ENCODE measurements around the gene IGF2.
A peak's percentile ranks its signal among the peaks of the same experiment; 100 is the strongest.

IGF2 gene

GRCh38 chr11:2143799-2144543 lies 4.8 kb upstream of the IGF2 start:
- Histone ChIP-seq H3K36me3 (ENCODE audit: control insufficient read depth, insufficient read depth, low read length) (no peaks in the 10 kb centered on the region), H3K4me1 (ENCODE audit: control insufficient read depth, insufficient read depth, low read length) (peaks cover 41% of the 10 kb centered on the region), H3K4me3 (ENCODE audit: insufficient read depth, low read depth, low read length) (no peak overlapping the region), H3K9me3 (ENCODE audit: control insufficient read depth, low read length) (no peaks in the 10 kb centered on the region), H3K27ac (ENCODE audit: insufficient read depth, low read depth, low read length, poor library complexity, severe bottlenecking) (no peak overlapping the region), H3K27me3 (ENCODE audit: control insufficient read depth, insufficient read depth, low read length, poor library complexity, severe bottlenecking) (peaks cover 99% of the 10 kb centered on the region)
- 3% methylated on average over 72 of the region's 72 CpGs for WGBS, 2 experiments

DNA sequence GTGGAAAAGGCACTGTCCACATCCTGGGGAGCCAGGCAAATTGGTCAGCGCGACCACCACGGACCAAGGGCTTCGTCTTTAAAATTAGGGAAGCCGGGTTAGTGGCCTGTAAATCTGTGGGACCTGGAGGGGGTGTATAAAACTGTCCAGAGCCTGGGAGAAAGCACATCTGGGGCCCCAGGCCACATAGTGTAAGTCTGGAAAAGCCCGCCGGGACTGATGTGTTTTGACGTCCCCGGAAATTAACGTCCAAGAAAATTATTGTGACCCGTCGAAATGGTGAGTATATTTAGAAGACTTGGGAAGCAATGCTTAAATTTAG lies 4.2 kb upstream of the IGF2 start:
- no peak overlapping the region for H3K27ac ChIP-seq (ENCODE audit: insufficient read depth, low read depth, low read length, poor library complexity, severe bottlenecking)
- H3K4me3 ChIP-seq (ENCODE audit: insufficient read depth, low read depth, low read length) = no peak overlapping the region
- H3K9me3 ChIP-seq (ENCODE audit: control insufficient read depth, low read length) = no peaks in the 10 kb centered on the region
- peaks cover 99% of the 10 kb centered on the region for H3K27me3 ChIP-seq (ENCODE audit: control insufficient read depth, insufficient read depth, low read length, poor library complexity, severe bottlenecking)
- H3K4me1 ChIP-seq (ENCODE audit: control insufficient read depth, insufficient read depth, low read length) = peaks cover 36% of the 10 kb centered on the region
- no peaks in the 10 kb centered on the region for H3K36me3 ChIP-seq (ENCODE audit: control insufficient read depth, insufficient read depth, low read length)
- WGBS, 2 experiments = 9 to 11% methylated on average over 12 of the region's 12 CpGs

DNA sequence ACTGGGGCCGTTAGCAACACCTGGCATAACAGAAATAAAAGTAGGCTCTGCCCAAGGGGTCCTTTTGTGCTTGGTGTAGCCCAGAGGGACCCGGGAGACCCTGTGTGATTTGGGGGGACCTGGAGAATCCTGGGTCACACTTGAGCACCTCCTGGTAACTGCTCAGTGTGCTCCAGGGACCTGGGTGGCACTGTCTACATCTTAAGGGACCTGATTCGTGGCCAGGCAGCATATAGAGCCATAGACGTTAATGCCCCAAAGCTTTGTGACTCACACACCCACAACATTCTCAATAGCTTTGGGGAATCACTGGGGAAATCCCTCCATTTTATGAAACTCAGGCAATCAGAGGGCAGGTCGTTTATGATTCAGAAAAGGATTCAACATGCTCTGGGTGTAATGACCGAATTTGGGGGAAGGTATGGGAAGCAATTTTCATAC lies 3.6 kb upstream of the IGF2 start:
- WGBS, 2 experiments = 13 to 14% methylated on average over 6 of the region's 6 CpGs
- H3K4me3 ChIP-seq (ENCODE audit: insufficient read depth, low read depth, low read length) = no peak overlapping the region
- no peak overlapping the region for H3K27ac ChIP-seq (ENCODE audit: insufficient read depth, low read depth, low read length, poor library complexity, severe bottlenecking)
- H3K36me3 ChIP-seq (ENCODE audit: control insufficient read depth, insufficient read depth, low read length) = no peaks in the 10 kb centered on the region
- H3K9me3 ChIP-seq (ENCODE audit: control insufficient read depth, low read length) = no peaks in the 10 kb centered on the region
- H3K4me1 ChIP-seq (ENCODE audit: control insufficient read depth, insufficient read depth, low read length) = peaks cover 30% of the 10 kb centered on the region
- peaks cover 99% of the 10 kb centered on the region for H3K27me3 ChIP-seq (ENCODE audit: control insufficient read depth, insufficient read depth, low read length, poor library complexity, severe bottlenecking)

DNA sequence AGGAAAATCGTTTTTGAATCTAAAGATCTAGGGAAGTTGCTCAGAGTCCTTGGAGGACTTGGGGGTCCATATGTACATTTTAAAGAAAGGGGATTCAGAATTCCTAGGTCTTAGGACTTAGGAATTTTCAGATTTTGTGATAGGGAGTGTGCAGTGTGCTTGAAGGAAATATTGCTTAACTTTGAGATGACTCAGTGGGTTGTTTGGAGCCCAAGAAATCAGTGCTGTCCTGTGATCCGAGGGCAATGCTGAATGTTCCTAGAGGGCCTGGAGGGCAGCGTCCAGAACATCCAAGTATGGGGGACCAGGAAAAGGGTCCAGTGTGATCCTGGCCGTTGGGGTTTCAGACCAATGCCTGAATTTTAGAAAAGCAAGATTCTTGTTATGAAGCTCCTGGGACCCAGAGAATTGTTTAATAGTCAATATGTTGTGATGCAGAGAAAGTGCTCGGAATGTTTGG lies 3.1 kb upstream of the IGF2 start:
- WGBS, 2 experiments = 23 to 27% methylated on average over 5 of the region's 5 CpGs
- no peak overlapping the region for H3K27ac ChIP-seq (ENCODE audit: insufficient read depth, low read depth, low read length, poor library complexity, severe bottlenecking)
- H3K27me3 ChIP-seq (ENCODE audit: control insufficient read depth, insufficient read depth, low read length, poor library complexity, severe bottlenecking) = peaks cover 99% of the 10 kb centered on the region
- H3K4me1 ChIP-seq (ENCODE audit: control insufficient read depth, insufficient read depth, low read length) = peaks cover 29% of the 10 kb centered on the region
- H3K36me3 ChIP-seq (ENCODE audit: control insufficient read depth, insufficient read depth, low read length) = no peaks in the 10 kb centered on the region
- H3K9me3 ChIP-seq (ENCODE audit: control insufficient read depth, low read length) = no peaks in the 10 kb centered on the region
- H3K4me3 ChIP-seq (ENCODE audit: insufficient read depth, low read depth, low read length) = no peak overlapping the region

DNA sequence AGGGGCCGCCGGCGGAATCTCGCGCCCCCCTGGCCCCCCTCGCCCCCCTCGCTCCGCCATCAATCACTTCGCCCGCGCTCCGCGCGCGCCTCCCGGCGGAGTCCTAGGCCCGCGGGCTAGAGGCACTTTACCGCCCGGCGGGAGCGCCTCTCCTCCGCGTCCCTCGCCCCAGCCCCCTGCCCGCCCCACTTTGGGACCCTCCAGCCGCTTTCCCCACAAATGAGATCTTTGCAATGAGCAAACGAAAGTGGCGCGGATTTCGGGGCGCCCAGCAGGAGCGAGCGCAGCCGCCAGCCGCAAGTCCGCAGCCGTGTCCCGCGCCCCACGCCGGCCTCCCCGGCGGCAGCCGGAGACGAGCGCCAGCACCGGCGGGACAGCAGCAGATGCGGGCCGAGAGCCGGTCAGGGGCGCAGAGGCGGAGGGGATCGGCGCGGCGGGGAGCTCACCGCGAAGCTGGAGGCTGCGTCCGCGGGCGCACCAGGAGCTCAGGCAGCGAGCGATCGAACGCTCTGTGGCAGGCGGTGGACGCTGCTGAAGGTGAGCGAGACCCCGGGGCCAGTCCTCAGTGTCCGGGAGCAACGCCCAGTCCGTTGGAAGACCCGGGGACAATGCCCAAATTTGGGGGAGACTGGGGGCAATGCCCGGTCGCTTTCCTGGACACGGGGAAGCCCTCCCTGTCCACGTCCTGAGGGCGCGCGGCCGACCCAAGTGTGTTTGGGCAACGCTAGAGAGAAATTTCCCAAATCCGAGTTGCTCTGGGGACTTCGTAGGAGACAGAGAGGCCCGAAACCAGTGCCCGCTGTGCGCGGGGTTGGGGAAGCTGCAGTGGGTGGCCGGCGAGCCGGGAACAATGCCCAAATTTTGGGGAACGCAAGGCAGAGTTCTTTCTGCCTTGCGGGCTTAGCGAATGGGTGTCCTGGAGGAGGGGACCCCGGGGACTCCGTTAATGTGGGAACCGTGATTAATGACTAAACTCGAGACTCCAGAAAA lies 1.5 kb upstream of the IGF2 start:
- no peaks in the 10 kb centered on the region for H3K36me3 ChIP-seq (ENCODE audit: control insufficient read depth, insufficient read depth, low read length)
- peaks cover 27% of the 10 kb centered on the region for H3K4me1 ChIP-seq (ENCODE audit: control insufficient read depth, insufficient read depth, low read length)
- H3K27me3 ChIP-seq (ENCODE audit: control insufficient read depth, insufficient read depth, low read length, poor library complexity, severe bottlenecking) = peaks cover 99% of the 10 kb centered on the region
- 2% methylated on average over 101 to 102 of the region's 102 CpGs for WGBS, 2 experiments
- H3K27ac ChIP-seq (ENCODE audit: insufficient read depth, low read depth, low read length, poor library complexity, severe bottlenecking) = no peak overlapping the region
- H3K4me3 ChIP-seq (ENCODE audit: insufficient read depth, low read depth, low read length) = no peak overlapping the region
- no peaks in the 10 kb centered on the region for H3K9me3 ChIP-seq (ENCODE audit: control insufficient read depth, low read length)

- WGBS, 2 experiments = 3% methylated on average over 57 of the region's 57 CpGs
- Histone ChIP-seq H3K36me3 (ENCODE audit: control insufficient read depth, insufficient read depth, low read length) (no peaks in the 10 kb centered on the region), H3K27ac (ENCODE audit: insufficient read depth, low read depth, low read length, poor library complexity, severe bottlenecking) (no peak overlapping the region), H3K9me3 (ENCODE audit: control insufficient read depth, low read length) (no peaks in the 10 kb centered on the region), H3K4me3 (ENCODE audit: insufficient read depth, low read depth, low read length) (no peak overlapping the region), H3K27me3 (ENCODE audit: control insufficient read depth, insufficient read depth, low read length, poor library complexity, severe bottlenecking) (peaks cover 97% of the 10 kb centered on the region), H3K4me1 (ENCODE audit: control insufficient read depth, insufficient read depth, low read length) (peaks cover 21% of the 10 kb centered on the region)
Measured at GRCh38 chr11:2139621-2140337, 590 bp upstream of the IGF2 start.

DNA sequence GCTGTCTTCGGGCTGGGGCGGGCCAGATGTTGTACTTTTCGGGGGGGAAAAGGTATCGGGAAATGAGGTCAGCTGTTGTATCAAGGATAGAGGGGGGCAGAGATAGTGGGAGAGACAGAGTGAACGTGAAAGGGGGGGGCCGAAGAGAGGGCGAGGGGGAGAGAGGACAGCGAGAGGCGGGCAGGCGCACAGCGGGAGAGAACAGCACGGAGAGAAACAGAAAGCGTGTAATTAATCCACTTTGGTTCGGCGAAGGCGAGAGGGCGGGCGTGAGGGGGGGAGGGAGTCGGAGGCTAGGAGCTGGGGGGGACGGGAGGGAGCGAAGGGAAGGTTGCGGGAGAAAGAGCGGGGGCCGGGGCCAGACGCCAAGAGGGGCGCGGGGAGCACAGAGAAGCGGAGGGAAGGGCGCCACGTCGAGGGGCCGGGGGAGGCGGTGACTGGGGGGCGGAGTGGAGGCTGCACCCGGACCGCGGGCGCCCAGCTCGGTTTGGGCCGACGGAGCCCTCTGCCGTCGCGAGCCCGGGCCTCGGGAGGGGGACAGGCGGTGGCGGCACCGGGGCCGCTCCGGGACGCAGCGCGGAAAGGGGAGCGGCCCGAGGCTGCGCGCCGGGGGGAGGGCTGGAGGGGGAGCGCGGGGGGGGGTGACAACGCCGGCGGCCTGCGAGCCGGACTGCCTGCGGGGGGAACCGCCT lies 612 bp downstream of the IGF2 start:
- 2% methylated on average over 67 to 68 of the region's 68 CpGs for WGBS, 2 experiments
- peaks cover 21% of the 10 kb centered on the region for H3K4me1 ChIP-seq (ENCODE audit: control insufficient read depth, insufficient read depth, low read length)
- H3K36me3 ChIP-seq (ENCODE audit: control insufficient read depth, insufficient read depth, low read length) = no peaks in the 10 kb centered on the region
- H3K4me3 ChIP-seq (ENCODE audit: insufficient read depth, low read depth, low read length) = peak overlapping the region; percentile 42
- no peaks in the 10 kb centered on the region for H3K9me3 ChIP-seq (ENCODE audit: control insufficient read depth, low read length)
- no peak overlapping the region for H3K27ac ChIP-seq (ENCODE audit: insufficient read depth, low read depth, low read length, poor library complexity, severe bottlenecking)
- H3K27me3 ChIP-seq (ENCODE audit: control insufficient read depth, insufficient read depth, low read length, poor library complexity, severe bottlenecking) = peaks cover 97% of the 10 kb centered on the region

DNA sequence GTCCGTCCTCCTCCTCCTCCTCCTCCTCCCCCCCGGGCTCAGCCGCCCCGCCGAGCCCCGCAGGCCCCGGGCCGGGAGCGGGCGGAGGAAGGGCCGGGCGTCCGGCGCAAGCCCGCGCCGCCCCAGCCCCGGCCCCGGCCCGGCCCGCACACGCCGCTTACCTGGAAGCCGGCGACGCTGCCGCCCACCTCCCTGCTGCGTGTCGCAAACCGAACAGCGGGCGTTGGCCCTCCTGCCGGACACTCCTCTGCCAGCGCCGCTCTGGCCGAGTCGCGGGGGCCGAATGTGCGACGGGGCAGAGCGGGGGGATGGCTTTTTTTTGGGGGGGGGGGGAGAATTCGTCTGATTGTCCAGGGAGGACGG lies 1.1 kb downstream of the IGF2 start:
- H3K27me3 ChIP-seq (ENCODE audit: control insufficient read depth, insufficient read depth, low read length, poor library complexity, severe bottlenecking) = peaks cover 97% of the 10 kb centered on the region
- no peaks in the 10 kb centered on the region for H3K9me3 ChIP-seq (ENCODE audit: control insufficient read depth, low read length)
- H3K4me3 ChIP-seq (ENCODE audit: insufficient read depth, low read depth, low read length) = peak overlapping the region; percentile 42
- no peaks in the 10 kb centered on the region for H3K36me3 ChIP-seq (ENCODE audit: control insufficient read depth, insufficient read depth, low read length)
- 0% methylated on average over 44 of the region's 44 CpGs for WGBS, 2 experiments
- no peak overlapping the region for H3K27ac ChIP-seq (ENCODE audit: insufficient read depth, low read depth, low read length, poor library complexity, severe bottlenecking)
- peaks cover 21% of the 10 kb centered on the region for H3K4me1 ChIP-seq (ENCODE audit: control insufficient read depth, insufficient read depth, low read length)

DNA sequence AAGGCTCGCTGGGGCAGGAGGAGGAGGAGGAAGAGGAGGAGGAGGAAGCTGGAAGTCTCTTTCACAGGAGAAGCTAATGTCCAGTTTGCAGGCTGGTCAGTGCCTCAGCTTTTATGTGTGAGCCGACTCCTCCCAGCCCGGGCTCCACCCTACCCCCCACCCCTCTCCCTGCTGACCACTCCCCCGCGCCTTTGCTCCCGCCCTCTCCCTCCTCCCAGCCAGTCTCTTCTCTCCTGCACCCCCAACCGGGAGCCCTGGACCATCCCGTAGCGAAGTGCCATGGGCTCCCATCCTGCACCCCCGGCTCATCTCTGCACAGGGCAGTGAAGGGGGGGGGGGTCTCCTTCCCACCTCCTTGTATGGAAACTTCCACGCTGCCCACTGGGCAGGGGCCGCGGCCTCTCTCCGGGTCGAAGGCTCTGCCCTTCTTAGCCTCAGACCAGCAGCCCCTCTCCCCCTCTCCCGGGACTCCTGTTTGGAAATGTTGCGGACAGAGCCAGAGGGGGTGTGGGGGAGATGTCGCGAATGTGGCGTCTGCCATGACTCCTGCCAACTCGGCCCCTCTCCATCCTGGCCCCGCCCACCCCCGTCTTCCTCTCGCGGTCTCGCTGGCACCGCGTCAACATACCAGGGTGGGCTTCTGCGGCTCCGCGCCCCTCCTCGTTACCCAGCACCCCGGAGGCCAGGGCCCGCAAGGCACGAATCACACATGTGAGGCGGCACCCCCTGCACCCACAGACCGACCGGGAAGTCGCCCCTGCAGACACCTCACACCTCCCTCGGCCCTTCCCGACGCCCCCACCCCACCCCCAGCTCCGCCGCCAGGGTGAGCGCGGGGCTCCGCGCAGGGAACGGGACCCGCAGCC lies 1.8 kb downstream of the IGF2 start:
- 0 to 1% methylated on average over 48 to 50 of the region's 50 CpGs for WGBS, 2 experiments
- H3K9me3 ChIP-seq (ENCODE audit: control insufficient read depth, low read length) = no peaks in the 10 kb centered on the region
- peak overlapping the region; percentile 3 for H3K27ac ChIP-seq (ENCODE audit: insufficient read depth, low read depth, low read length, poor library complexity, severe bottlenecking)
- H3K4me1 ChIP-seq (ENCODE audit: control insufficient read depth, insufficient read depth, low read length) = peaks cover 21% of the 10 kb centered on the region
- H3K4me3 ChIP-seq (ENCODE audit: insufficient read depth, low read depth, low read length) = peak overlapping the region; percentile 42
- peaks cover 96% of the 10 kb centered on the region for H3K27me3 ChIP-seq (ENCODE audit: control insufficient read depth, insufficient read depth, low read length, poor library complexity, severe bottlenecking)
- no peaks in the 10 kb centered on the region for H3K36me3 ChIP-seq (ENCODE audit: control insufficient read depth, insufficient read depth, low read length)
